SK-N-SH (cell line): Measurements from ENCODE around the gene IPO9. TPM values are rescaled to one million over a fixed set of nuclear protein-coding genes. Genes with fewer than 3 reads are reported as not detected.

Experiments
- CTCF ChIA-PET: fragments of 300-600, 350-600 bp; formaldehyde crosslinking; extraction: SDS; loops from one replicate; lab custom pipeline; 2021; lab: Yijun Ruan, JAX
- POLR2A ChIA-PET: fragments of 350-600 bp; sonication (Branson Sonifier 250); formaldehyde crosslinking; extraction: SDS; loops from one replicate; lab custom pipeline; 2020; ENCODE audit warnings: antibody characterized with exemption, inconsistent platforms; lab: Yijun Ruan, JAX
- DNase-seq: peaks from one replicate; pipeline ENCODE4 v3.0.0; 2012
- H2AFZ ChIP-seq: fragments of 200-600 bp; sonication (generic); 2 replicates; pipeline ENCODE4 v1.8.1; 2016; ENCODE audit warnings: antibody characterized with exemption, mild to moderate bottlenecking, low read depth
- H3F3A ChIP-seq: fragments of 200-600 bp; sonication (generic); replicated peaks from 2 replicates; pipeline ENCODE3; 2016; ENCODE audit warnings: antibody characterized with exemption, mild to moderate bottlenecking; ENCODE audit not compliant: insufficient read depth
- H3K27ac ChIP-seq, 2 experiments: fragments of 200-500 bp in 1 of 2; fragments of 200-600 bp in 1 of 2; sonication (Bioruptor generic) in 1 of 2; sonication (generic), shearing (Covaris generic) in 1 of 2; 2 replicates each; pipeline versions ENCODE4 v1.5.1 to v1.6.1; 2014 to 2016; ENCODE audit warnings: low read depth in 2 of 2, inconsistent platforms in 1 of 2, low read length in 1 of 2, mild to moderate bottlenecking in 1 of 2, mixed read lengths in 1 of 2
- H3K27me3 ChIP-seq: fragments of 200-600 bp; sonication (generic), shearing (Covaris generic); 2 replicates; pipeline ENCODE4 v1.6.1; 2016; ENCODE audit warnings: mixed run types; ENCODE audit not compliant: insufficient read depth
- H3K36me3 ChIP-seq, 2 experiments: fragments of 200-500 bp in 1 of 2; fragments of 200-600 bp in 1 of 2; sonication (Bioruptor generic) in 1 of 2; sonication (generic) in 1 of 2; replicated peaks in 1 of 2; 2 replicates each; pipeline versions ENCODE3 to v1.5.1; 2014 to 2016; ENCODE audit warnings: low read length in 1 of 2, mild to moderate bottlenecking in 1 of 2; ENCODE audit not compliant: insufficient read depth in 2 of 2, control insufficient read depth in 1 of 2
- H3K4me1 ChIP-seq, 2 experiments: fragments of 200-500 bp in 1 of 2; fragments of 200-600 bp in 1 of 2; sonication (Bioruptor generic) in 1 of 2; sonication (generic), shearing (Covaris generic) in 1 of 2; 2 replicates each; pipeline versions ENCODE4 v1.5.1 to v1.6.1; 2014 to 2016; ENCODE audit warnings: low read depth in 1 of 2, low read length in 1 of 2, mixed run types in 1 of 2; ENCODE audit not compliant: insufficient read depth in 2 of 2, control insufficient read depth in 1 of 2
- H3K4me2 ChIP-seq: fragments of 200-600 bp; sonication (generic), shearing (Covaris generic); 2 replicates; pipeline ENCODE4 v1.6.1; 2017; ENCODE audit warnings: mixed run types
- H3K4me3 ChIP-seq, 2 experiments: fragments of 200-500 bp in 1 of 2; fragments of 200-600 bp in 1 of 2; sonication (Bioruptor generic) in 1 of 2; sonication (generic), shearing (Covaris generic) in 1 of 2; 2 replicates each; pipeline versions ENCODE4 v1.5.1 to v1.8.1; 2014 to 2016; ENCODE audit warnings: low read depth in 2 of 2, inconsistent platforms in 1 of 2, low read length in 1 of 2, mild to moderate bottlenecking in 1 of 2, mixed read lengths in 1 of 2, moderate library complexity in 1 of 2
- H3K79me2 ChIP-seq: fragments of 200-600 bp; sonication (generic); 2 replicates; pipeline ENCODE4 v1.8.1; 2017; ENCODE audit warnings: mild to moderate bottlenecking; ENCODE audit not compliant: insufficient read depth
- H3K9ac ChIP-seq: fragments of 200-600 bp; sonication (generic); 2 replicates; pipeline ENCODE4 v1.6.1; 2017; ENCODE audit warnings: mixed run types
- H3K9me2 ChIP-seq: fragments of 200-600 bp; sonication (generic); 2 replicates; pipeline ENCODE4 v1.6.1; 2017; ENCODE audit warnings: mixed run types
- H3K9me3 ChIP-seq: fragments of 200-600 bp; sonication (generic); 2 replicates; pipeline ENCODE4 v1.6.1; 2017; ENCODE audit warnings: mixed run types, mild to moderate bottlenecking, moderate library complexity
- H4K20me1 ChIP-seq: fragments of 200-600 bp; sonication (generic); 2 replicates; pipeline ENCODE4 v1.6.1; 2017; ENCODE audit warnings: mild to moderate bottlenecking, mixed run types; ENCODE audit not compliant: insufficient read depth
- ELF1 ChIP-seq: IDR thresholded peaks from 2 replicates; pipeline ENCODE4 v1.4.0; 2012
- EZH2phosphoT487 ChIP-seq: fragments of 200-600 bp; sonication (generic); IDR thresholded peaks from 2 replicates; pipeline ENCODE4 v1.6.1; 2017; ENCODE audit warnings: low read depth, mixed run types, mild to moderate bottlenecking, antibody characterized with exemption, moderate library complexity, borderline replicate concordance
- MEF2A ChIP-seq: IDR thresholded peaks from 2 replicates; pipeline ENCODE4 v1.4.0; 2012; ENCODE audit warnings: low read depth, borderline replicate concordance
- RCOR1 ChIP-seq: fragments of 150-350 bp; IDR thresholded peaks from 2 replicates; pipeline ENCODE4 v1.6.1; 2017; ENCODE audit warnings: antibody characterized with exemption, low read length
- RXRA ChIP-seq: IDR thresholded peaks from 2 replicates; pipeline ENCODE4 v1.4.0; 2012; ENCODE audit warnings: low read depth, mild to moderate bottlenecking, borderline replicate concordance
- TEAD4 ChIP-seq: IDR thresholded peaks from 2 replicates; pipeline ENCODE4 v1.4.0; 2012; ENCODE audit warnings: mild to moderate bottlenecking, borderline replicate concordance; ENCODE audit not compliant: insufficient read depth
- WGBS: methylation state at CpG from one replicate; pipeline ENCODE4 v1.1.6; 2017; ENCODE audit warnings: low lambda C conversion rate; 5-methylcytosine and 5-hydroxymethylcytosine counted together
- polyA plus RNA-seq, 3 experiments: library from polyadenylated mRNA; depleted of rRNA; stranded (reverse); fragments of >200 nt; gene quantifications; 2 replicates each; pipeline ENCODE4 v1.2.3, GENCODE V29; 2012
- TF ChIP-seq, protein P1 (sequence below): fragments of 150-350 bp; IDR thresholded peaks from 2 replicates; pipeline ENCODE4 v1.6.1; 2017; ENCODE audit warnings: antibody characterized with exemption, low read length, low read depth, borderline replicate concordance
- TF ChIP-seq, protein P2 (sequence below): fragments of 150-350 bp; IDR thresholded peaks from 2 replicates; pipeline ENCODE4 v1.6.1; 2016; ENCODE audit warnings: mild to moderate bottlenecking, low read depth, low read length

IPO9 gene
- polyA plus RNA-seq, 1 of the 3 experiments (the other 2 are of a cell fraction): 24.5 TPM

DNA sequence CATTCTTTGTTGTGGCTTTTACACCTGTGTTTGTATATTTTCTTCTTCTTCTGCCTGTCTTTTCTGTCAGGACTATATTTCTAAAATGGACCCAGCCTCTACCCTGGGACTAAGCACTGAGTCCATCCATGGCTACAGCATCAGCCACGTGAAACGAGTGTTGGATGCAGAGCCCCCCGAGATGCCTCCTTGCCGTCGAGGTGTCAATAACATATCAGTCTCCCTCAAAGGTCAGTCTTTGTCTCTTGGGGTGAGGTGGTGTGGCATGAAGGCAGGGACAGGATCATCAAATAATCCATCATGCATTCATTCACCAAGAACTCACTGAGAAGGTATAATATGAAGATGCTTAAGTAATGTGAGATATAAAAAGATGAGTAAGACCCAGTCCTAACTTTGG, 19.1 kb upstream of the IPO9 start (continued):
- no peak for TF ChIP-seq ELF1

DNA sequence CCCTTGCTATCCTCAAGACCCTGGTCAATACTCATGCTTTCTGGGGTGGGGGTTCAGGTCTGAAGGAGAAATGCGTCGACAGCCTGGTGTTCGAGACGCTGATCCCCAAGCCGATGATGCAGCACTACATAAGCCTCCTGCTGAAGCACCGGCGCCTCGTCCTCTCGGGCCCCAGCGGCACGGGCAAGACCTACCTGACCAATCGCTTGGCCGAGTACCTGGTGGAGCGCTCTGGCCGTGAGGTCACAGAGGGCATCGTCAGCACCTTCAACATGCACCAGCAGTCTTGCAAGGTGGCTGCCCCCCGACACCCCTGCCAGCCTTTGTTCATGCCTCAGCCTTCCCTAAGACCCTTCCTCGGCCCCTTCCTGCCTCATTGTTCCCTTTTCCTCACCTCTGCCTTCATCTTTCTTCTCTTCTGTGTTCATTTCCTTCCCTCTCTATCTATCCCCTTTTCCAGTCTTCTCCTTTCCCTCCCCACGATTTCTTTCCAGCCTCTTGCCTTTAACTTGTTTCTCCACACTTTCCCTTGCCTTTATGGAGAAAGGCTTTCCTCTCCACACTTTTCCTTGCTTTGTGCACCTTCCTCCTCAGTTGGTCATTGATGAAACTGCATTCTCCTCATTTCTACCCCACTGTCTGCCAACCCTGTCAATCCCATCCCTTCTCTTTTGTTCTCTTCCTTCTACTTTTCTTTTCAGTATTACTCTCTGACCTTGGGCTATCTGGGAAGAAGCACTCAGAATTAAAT, 18.3 kb upstream of the IPO9 start:
- Histone ChIP-seq H2AFZ (no peak overlapping the region), H3K9ac (no peak overlapping the region), H3K4me1 (no peaks in the 10 kb centered on the region), H3K9me3 (no peaks in the 10 kb centered on the region), H3K9me2 (no peaks in the 10 kb centered on the region), H3K27me3 (no peaks in the 10 kb centered on the region), H3K4me2 (no peak overlapping the region), H3K27ac (no peak overlapping the region), H3K79me2 (peaks cover 59% of the 10 kb centered on the region), H3F3A (peaks cover 29% of the 10 kb centered on the region), H3K4me3 (no peak overlapping the region), H4K20me1 (no peaks in the 10 kb centered on the region), H3K36me3 (peaks cover 72 to 95% of the 10 kb centered on the region in 2 experiments)
- ChIA-PET CTCF (interaction anchor here (1.0 to 5.7 kb wide), 2 partner anchors 17 to 107 kb away, joined by 3 to 37 read pairs; no protein-coding TSS in a partner anchor), POLR2A (no interaction called here)
- no peak for DNase-seq
- TF ChIP-seq RCOR1 (no peak), ELF1 (no peak), TEAD4 (no peak), MEF2A (no peak), RXRA (no peak), EZH2phosphoT487 (no peak)
- TF ChIP-seq, protein P1, sequence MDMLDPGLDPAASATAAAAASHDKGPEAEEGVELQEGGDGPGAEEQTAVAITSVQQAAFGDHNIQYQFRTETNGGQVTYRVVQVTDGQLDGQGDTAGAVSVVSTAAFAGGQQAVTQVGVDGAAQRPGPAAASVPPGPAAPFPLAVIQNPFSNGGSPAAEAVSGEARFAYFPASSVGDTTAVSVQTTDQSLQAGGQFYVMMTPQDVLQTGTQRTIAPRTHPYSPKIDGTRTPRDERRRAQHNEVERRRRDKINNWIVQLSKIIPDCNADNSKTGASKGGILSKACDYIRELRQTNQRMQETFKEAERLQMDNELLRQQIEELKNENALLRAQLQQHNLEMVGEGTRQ: no peak
- 94% methylated on average over 10 of the region's 19 CpGs for WGBS

DNA sequence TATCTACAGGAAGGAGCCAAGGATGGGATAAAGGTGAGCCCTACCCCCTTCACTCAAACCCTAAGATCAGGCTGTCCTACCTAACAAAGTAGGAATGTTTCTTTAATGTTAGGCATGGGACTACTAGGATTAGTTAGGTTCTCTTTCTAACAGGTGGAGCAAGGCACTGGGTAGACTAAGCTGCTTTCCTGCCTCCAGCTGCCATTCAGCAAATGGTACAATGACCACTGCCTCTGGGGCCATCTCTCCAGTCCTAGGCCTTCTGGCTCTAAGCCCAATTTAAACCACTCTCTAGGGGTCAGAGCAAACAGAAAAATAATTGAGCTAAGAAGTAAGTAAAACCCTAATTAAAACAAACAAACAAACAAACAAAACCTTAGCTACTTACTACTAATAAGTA, 15.7 kb upstream of the IPO9 start:
- POLR2A ChIA-PET: no interaction called here

More for the DNA sequence above, 15.7 kb upstream of the IPO9 start:
- Histone ChIP-seq H2AFZ (no peak overlapping the region), H3K9ac (no peak overlapping the region), H3K4me3 (no peak overlapping the region), H3F3A (peaks cover 51% of the 10 kb centered on the region)
- TF ChIP-seq, protein P2, sequence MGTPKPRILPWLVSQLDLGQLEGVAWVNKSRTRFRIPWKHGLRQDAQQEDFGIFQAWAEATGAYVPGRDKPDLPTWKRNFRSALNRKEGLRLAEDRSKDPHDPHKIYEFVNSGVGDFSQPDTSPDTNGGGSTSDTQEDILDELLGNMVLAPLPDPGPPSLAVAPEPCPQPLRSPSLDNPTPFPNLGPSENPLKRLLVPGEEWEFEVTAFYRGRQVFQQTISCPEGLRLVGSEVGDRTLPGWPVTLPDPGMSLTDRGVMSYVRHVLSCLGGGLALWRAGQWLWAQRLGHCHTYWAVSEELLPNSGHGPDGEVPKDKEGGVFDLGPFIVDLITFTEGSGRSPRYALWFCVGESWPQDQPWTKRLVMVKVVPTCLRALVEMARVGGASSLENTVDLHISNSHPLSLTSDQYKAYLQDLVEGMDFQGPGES: no peak
- TF ChIP-seq, all 33 proteins: peak for 0
- Histone ChIP-seq H3K4me2 (no peak overlapping the region), H3K27me3 (no peaks in the 10 kb centered on the region), H4K20me1 (no peaks in the 10 kb centered on the region), H3K9me3 (no peaks in the 10 kb centered on the region), H3K4me1 (no peaks in the 10 kb centered on the region), H3K36me3 (peaks cover 65 to 92% of the 10 kb centered on the region in 2 experiments), H3K27ac (no peak overlapping the region), H3K9me2 (no peaks in the 10 kb centered on the region), H3K79me2 (peaks cover 61% of the 10 kb centered on the region)
- DNase-seq: no peak
- CTCF ChIA-PET: interaction anchor here (0.8 to 5.7 kb wide), 6 partner anchors 20 to 301 kb away, joined by 3 to 37 read pairs (median 7); no protein-coding TSS in a partner anchor
